ENCODE data around the gene AFF1.

The AFF1 gene

DNA sequence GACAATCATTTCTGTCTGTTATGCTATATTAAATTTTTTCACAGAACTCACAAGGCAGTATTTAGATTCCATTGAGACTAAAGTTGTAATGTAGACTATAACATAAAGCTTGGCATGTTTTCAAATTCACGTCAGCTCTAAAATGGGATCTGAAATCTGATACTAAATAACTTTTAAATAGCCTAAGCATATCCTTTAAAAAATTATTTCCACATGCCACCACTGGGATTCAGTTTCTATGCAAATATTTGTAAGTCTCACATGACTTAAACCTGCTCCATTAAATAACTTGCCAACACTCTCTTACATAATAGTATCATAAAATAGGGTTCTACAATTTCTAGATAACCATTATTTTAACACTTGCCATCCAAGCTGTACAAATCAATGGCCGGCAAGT, 253.2 kb downstream of the AFF1 start:
- Histone ChIP-seq H3K27me3 (no peaks in the 10 kb centered on the region), H3K27ac (no peak overlapping the region), H3K9me3 (no peaks in the 10 kb centered on the region), H3K4me1 (no peaks in the 10 kb centered on the region), H3K4me3 (no peak overlapping the region), H3K36me3 (no peaks in the 10 kb centered on the region)
- intact Hi-C loops (cut with DNase I; ENCODE audit: low total_unique reads): no loop called here
- TF ChIP-seq, protein P1, sequence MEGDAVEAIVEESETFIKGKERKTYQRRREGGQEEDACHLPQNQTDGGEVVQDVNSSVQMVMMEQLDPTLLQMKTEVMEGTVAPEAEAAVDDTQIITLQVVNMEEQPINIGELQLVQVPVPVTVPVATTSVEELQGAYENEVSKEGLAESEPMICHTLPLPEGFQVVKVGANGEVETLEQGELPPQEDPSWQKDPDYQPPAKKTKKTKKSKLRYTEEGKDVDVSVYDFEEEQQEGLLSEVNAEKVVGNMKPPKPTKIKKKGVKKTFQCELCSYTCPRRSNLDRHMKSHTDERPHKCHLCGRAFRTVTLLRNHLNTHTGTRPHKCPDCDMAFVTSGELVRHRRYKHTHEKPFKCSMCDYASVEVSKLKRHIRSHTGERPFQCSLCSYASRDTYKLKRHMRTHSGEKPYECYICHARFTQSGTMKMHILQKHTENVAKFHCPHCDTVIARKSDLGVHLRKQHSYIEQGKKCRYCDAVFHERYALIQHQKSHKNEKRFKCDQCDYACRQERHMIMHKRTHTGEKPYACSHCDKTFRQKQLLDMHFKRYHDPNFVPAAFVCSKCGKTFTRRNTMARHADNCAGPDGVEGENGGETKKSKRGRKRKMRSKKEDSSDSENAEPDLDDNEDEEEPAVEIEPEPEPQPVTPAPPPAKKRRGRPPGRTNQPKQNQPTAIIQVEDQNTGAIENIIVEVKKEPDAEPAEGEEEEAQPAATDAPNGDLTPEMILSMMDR (IDR thresholded peaks at IDR 0.05): no peak
- no peak for DNase-seq

DNA sequence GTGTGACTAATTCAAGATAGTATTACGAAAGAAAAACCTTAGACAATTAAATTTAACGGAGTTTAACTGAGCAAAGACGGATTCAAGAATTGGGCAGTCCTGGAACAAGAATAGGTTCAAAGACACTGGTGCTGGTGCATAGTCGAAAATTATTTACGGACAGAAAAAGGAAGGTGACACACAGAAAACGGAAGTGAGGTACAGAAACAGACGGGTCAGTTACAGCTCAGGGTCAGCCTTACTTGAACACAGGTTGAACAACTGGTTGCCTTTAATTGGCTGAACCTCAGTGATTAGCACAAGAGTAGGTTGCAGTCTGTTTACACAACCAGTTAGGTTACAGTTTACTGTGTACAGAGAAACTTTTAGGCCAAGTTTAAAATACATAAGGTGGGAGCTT, 254.1 kb downstream of the AFF1 start:
- Histone ChIP-seq H3K27ac (no peak overlapping the region), H3K4me3 (no peak overlapping the region), H3K27me3 (no peaks in the 10 kb centered on the region), H3K4me1 (no peaks in the 10 kb centered on the region), H3K36me3 (no peaks in the 10 kb centered on the region), H3K9me3 (no peaks in the 10 kb centered on the region)
- intact Hi-C loops (cut with DNase I; ENCODE audit: low total_unique reads): no loop called here
- no peak for DNase-seq
- TF ChIP-seq, protein P1 (IDR thresholded peaks at IDR 0.05): no peak

Measured in tibial artery (tissue), 4 donors.